ENCODE measurements around the gene ELP5. TPM values are rescaled to one million over a fixed set of nuclear protein-coding genes. Genes with fewer than 3 reads are reported as not detected.

ELP5 gene
- total and polyA plus RNA-seq, 2 donors (not counting 3 experiments of a cell fraction or from before 2014, with no cell fraction given): 44.4 to 54.7 TPM

- Histone ChIP-seq H3K27me3 (ENCODE audit: control insufficient read depth in 2 of 2, insufficient read depth in 2 of 2, low read length in 2 of 2) (no peaks in the 10 kb centered on the region), H3K36me3 (ENCODE audit: control insufficient read depth in 2 of 2, extremely low read depth in 1 of 2, insufficient read depth in 2 of 2, low read length in 2 of 2) (peaks cover 15 to 24% of the 10 kb centered on the region in 2 experiments), H3K4me3 (replicated peaks in 1 of 3; ENCODE audit: insufficient read depth in 1 of 3, low read depth in 1 of 3, low read length in 3 of 3) (peak overlapping the region; percentile 41 to 96 (median 53)), H3K9me3 (replicated peaks; ENCODE audit: control insufficient read depth, insufficient read depth, low read length) (no peaks in the 10 kb centered on the region), H3K4me1 (ENCODE audit: control insufficient read depth, extremely low read depth, insufficient read depth, low read length) (peaks cover 32% of the 10 kb centered on the region), H3K9me1 (replicated peaks; ENCODE audit: control insufficient read depth, extremely low read depth, insufficient read depth, low read length) (no peaks in the 10 kb centered on the region), H4K20me1 (replicated peaks; ENCODE audit: control insufficient read depth, extremely low read depth, insufficient read depth, low read length) (no peaks in the 10 kb centered on the region), H3K79me2 (ENCODE audit: control insufficient read depth, insufficient read depth, low read length) (peaks cover 64% of the 10 kb centered on the region), H3K27ac (ENCODE audit: insufficient read depth, low read depth, low read length) (no peak overlapping the region), H2AFZ (ENCODE audit: low read depth, low read length) (no peak overlapping the region), H3K9ac (replicated peaks; ENCODE audit: extremely low read depth, insufficient read depth, low read length) (peak overlapping the region; percentile 14), H3K4me2 (ENCODE audit: insufficient read depth, low read length) (peak overlapping the region; percentile 64)
- ChIA-PET CTCF (interaction anchor here (1.0 to 3.4 kb wide), 4 partner anchors 17 to 323 kb away, joined by 3 to 34 read pairs (median 3); partner anchors contain the start of genes ACADVL and DLG4), POLR2A (interaction anchor here (0.7 kb wide), 1 partner anchor 205 kb away, joined by 6 read pairs; no protein-coding TSS in a partner anchor)
- dilution Hi-C loops (cut with MboI; ENCODE audit: extremely low pct_ligation_motif_present, low sequenced_read_pairs): no loop called here
- intact Hi-C loops (cut with micrococcal nuclease): loop anchor here (5.0 kb wide), 1 partner anchor 619 kb away; the partner anchor contains the start of genes CYB5D1, NAA38 and TMEM88
- peak; percentile 47 for DNase-seq (ENCODE audit: low read depth, low spot score)
- FAIRE-seq: no peak
- BruUV-seq (replicated peaks): no TSS peak
- no peak for TF ChIP-seq EZH2 (IDR thresholded peaks at IDR 0.05; ENCODE audit: borderline replicate concordance, low read depth, low read length, severe bottlenecking)
- TF ChIP-seq MYC (IDR thresholded peaks at IDR 0.05; ENCODE audit: low read depth, low read length): peak; percentile 44
- TF ChIP-seq JUN (IDR thresholded peaks at IDR 0.05; ENCODE audit: borderline replicate concordance, insufficient read depth, insufficient read length, low read depth): no peak
- peak; percentile 43 for TF ChIP-seq POLR2AphosphoS5 (IDR thresholded peaks at IDR 0.05; ENCODE audit: insufficient read depth, low read depth, low read length)
- TF ChIP-seq GATA2 (IDR thresholded peaks at IDR 0.05; ENCODE audit: insufficient read depth, insufficient read length, low read depth, low read length): no peak
- TF ChIP-seq POLR2A (IDR thresholded peaks at IDR 0.05; ENCODE audit: low read depth, low read length): peak; percentile 67
These were observed 14.1 kb upstream of the ELP5 start for GRCh38 chr17:7237761-7238419.
